GM12874 (cell line): ENCODE data around the gene SCPEP1.

Source experiments
- TF ChIP-seq, protein P1 (sequence below): IDR thresholded peaks from 2 replicates; pipeline ENCODE4 v1.5.1; 2011; ENCODE audit warnings: low read depth, mild to moderate bottlenecking, control low read depth, low read length, moderate library complexity; ENCODE audit not compliant: insufficient read depth

SCPEP1 gene

DNA sequence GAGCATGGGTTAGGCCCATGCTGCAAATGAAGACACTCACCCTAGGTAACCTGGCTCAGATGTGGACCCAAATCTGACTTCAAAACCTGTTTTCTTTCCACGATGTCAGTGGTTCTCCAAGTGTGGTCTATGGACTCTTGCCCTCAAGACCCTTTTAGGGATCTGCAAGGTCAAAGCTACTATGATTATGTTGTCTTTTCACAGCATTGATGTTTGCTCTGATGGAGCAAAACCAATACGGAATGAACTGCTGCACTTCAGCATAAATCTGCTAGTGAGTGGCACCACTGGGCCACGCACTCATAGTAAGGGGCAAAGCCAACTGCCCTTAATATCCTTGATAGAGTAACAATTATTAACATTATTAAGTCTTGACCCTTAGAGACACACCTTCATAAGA is 42.5 kb upstream of the SCPEP1 start:
- TF ChIP-seq, protein P1, sequence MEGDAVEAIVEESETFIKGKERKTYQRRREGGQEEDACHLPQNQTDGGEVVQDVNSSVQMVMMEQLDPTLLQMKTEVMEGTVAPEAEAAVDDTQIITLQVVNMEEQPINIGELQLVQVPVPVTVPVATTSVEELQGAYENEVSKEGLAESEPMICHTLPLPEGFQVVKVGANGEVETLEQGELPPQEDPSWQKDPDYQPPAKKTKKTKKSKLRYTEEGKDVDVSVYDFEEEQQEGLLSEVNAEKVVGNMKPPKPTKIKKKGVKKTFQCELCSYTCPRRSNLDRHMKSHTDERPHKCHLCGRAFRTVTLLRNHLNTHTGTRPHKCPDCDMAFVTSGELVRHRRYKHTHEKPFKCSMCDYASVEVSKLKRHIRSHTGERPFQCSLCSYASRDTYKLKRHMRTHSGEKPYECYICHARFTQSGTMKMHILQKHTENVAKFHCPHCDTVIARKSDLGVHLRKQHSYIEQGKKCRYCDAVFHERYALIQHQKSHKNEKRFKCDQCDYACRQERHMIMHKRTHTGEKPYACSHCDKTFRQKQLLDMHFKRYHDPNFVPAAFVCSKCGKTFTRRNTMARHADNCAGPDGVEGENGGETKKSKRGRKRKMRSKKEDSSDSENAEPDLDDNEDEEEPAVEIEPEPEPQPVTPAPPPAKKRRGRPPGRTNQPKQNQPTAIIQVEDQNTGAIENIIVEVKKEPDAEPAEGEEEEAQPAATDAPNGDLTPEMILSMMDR: no peak

DNA sequence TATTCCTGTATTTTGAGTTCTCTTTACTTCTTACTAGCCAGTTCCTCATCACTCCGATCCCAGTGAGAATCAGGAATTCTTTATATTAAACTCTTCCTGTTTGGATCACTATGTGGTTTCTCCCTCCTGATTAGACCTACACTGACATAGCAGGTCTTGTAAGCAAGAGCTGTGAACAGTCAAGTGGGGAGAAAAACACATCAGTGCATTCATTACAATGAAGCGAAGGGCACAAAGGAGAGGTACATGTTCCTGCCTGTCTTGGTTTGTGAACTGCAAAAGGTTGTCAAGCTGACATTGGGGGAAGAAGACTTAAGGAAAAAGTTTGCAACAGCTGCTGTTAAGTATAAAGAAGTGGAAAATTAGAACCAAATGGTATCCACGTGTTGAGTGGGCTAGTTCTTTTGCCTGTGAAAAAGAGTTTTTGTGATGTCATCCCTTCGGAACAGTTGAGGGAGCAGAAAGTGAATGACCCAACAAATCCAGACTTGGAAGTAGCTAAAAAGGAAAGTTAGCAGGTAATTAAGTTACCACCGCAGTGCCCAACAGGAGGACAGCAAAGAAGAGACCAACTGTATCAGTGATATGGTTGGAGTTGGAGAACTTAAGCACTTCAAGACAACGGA is 41.1 kb upstream of the SCPEP1 start:
- TF ChIP-seq, protein P1: no peak

DNA sequence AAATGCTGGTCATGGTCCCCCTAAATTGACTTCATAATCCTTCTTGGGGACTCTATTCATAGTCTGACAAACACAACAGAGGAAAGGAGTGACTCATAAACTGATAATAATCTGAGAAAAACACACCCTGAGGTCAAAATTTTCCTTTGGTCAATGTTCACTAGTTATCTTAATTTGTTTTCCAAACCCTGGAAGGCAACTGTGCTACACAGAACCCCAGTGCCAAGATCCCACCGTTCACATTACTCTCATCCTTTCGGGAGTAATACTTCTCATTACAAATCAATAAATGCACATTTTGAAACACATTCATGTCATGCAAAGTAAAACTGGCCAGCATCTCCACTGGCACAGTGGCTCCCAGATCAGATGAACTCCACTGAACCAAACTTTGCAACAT is 40.2 kb upstream of the SCPEP1 start:
- TF ChIP-seq, protein P1: no peak

DNA sequence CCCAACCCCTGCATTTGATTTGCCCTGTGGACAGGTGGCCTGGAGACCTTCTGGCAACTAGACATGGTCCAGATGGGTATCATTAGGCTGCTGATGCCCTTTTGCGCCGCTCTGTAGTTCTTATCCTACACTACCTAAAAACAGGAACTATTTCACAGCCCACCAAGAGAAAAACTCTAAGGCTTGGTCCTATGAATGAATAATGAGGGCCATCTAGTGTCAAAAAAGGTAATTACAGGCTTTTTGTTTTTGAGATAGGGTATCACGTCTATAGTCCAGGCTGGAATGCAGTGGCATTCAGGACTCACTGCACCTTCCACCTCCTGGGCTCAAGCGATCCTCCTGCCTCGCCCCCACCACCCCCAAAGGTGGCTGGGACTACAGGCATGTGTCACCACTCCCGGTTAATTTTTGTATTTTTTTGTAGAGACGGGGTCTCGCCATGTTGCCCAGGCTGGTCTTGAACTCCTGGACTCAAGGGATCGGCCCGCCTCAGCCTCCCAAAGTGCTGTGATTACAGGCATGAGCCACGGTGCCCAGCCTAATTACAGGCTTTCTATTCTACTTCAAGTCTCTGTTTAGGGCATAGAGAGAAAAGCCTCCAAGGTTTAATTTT is 38.0 kb upstream of the SCPEP1 start:
- TF ChIP-seq, protein P1: peak; percentile 48

DNA sequence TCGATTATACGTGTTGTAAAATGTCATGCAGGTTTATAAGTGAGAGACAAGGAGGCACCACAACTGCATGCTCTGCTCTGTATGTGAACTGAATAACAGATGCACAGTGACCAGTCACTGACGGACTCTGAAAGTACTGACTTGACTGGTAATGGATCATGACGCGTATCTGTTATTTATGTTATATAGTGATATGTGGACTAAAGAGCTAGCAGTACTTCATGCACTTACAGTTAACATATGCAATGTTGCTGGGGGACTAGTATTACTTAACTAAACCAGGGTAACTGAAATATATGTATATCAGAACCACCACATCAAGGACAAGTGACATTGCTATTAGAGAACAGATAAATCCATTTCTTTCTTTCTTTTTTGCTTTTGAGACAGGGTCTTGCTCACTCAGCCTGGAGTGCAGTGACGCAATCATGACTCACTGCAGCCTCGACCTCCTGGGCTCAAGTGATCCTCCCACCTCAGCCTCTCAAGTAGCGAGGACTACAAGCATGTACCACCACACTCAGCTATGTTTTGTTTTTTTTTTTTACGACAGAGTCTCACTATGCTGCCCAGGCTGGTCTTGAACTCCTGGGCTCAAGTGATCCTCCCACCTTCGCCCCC is 34.3 kb upstream of the SCPEP1 start:
- TF ChIP-seq, protein P1: no peak

DNA sequence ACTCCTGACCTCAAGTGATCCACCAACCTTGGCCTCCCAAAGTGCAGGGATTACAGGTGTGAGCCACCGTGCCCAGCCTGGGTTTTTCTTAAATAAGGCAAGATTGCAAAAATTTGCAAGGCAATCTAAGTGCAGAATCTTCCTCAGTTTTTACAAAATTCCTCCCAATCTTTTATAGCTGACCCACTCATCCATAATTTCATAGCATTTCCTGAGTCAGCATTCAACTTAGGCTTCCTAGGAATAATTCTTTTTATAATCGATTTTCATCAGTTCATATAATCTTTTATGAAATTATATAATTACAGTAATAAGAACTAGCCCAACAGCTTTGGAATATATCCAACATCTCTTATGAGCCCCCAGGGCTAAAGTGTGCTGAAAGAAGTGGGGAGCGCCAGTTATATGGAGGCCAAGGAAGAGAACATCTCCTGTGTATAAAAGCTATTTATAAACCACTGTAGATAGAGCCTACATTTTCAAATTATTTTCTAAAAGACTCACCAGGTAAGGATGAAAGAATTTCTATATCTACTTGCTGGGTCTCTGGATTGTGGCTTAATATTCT is 31.9 kb upstream of the SCPEP1 start:
- TF ChIP-seq, protein P1: no peak

DNA sequence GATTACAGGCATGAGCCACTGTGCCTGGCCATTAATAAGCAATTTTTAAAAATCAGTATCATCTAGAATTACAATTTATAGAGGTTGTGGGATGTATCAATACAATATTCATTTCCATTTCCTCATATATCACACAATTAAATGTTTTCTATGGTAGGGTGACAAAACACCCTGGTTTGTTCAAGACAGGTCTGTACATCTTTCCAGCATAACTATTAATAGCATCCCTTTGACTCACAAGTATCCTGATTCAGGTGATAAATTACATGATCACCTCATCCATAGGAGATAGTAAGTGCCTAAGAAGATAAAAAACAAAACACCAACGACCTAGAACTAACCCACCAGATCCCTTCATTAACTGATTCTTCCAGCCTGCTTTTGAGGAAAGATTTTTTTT is 30.2 kb upstream of the SCPEP1 start:
- TF ChIP-seq, protein P1: no peak
